Measurements from ENCODE around the gene RPLP2.

The RPLP2 gene

GRCh38 chr11:809287-810039 lies at the start of gene RPLP2:
RPLP2 (plus strand) TSS chr11:809967; CDS start chr11:810235, 268 bp downstream.
- DNase-seq (ENCODE audit: low read depth): peak; percentile 96

GRCh38 chr11:760236-760635 lies 49.5 kb upstream of the RPLP2 start:
- DNase-seq (ENCODE audit: low read depth): no peak

DNA sequence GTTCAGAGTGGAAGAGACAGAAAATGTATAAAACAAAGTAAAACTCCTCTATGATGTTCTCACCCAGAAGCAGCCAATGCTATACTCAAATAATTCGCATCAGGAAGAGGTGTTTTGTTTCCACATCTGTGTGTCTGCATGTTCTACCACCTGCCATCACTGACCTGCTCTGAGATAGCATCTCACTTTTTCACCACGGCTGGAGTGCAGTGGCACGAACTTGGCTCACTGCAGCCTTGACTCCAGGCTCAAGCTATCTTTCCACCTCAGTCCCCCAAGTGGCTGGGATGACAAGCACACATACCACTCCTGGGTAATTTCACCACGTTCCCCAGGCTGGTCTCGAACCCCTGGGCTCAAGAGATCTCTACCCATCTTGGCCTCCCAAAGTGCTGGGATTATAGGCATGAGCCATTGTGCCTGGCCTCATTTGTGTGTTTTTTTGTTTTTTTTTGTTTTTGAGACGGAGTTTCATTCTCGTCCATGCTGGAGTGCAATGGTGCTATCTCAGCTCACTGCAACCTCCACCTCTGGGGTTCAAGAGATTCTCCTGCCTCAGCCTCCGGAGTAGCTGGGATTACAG lies 48.1 kb upstream of the RPLP2 start:
- no peak for DNase-seq (ENCODE audit: low read depth)

DNA sequence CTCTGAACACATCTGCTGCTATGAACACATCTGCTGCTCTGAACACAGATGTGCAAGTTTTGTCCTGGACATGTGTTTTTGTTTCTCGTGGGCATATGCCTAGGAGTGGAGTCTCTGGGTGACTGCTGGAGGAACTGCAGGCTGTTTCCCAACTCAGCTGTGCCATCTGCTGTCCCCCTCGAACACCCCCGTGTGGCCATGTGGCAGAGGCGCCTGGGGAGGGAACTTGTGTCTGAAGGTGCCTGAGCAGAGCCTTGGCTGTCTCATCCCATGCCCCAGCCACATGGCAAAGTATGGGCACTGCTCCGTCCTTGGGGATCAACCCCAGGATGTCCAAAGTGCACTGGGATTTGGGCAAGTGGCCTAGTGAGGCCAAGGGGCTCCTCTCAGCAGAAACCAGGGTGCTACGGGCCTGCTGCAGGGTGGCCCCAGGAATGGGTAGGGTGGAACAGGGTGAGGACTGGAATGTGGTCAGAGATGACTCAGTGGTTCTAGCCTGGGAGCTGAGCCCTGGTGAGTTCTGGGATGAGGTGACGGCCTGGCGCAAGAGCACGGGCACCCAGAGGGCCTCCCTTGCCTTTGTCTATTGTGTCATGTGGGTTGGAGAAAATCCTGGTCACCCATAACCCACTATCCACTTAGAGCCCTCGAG lies 47.2 kb upstream of the RPLP2 start:
- no peak for DNase-seq (ENCODE audit: low read depth)

GRCh38 chr11:763073-763463 lies 46.7 kb upstream of the RPLP2 start:
- DNase-seq (ENCODE audit: low read depth): no peak

DNA sequence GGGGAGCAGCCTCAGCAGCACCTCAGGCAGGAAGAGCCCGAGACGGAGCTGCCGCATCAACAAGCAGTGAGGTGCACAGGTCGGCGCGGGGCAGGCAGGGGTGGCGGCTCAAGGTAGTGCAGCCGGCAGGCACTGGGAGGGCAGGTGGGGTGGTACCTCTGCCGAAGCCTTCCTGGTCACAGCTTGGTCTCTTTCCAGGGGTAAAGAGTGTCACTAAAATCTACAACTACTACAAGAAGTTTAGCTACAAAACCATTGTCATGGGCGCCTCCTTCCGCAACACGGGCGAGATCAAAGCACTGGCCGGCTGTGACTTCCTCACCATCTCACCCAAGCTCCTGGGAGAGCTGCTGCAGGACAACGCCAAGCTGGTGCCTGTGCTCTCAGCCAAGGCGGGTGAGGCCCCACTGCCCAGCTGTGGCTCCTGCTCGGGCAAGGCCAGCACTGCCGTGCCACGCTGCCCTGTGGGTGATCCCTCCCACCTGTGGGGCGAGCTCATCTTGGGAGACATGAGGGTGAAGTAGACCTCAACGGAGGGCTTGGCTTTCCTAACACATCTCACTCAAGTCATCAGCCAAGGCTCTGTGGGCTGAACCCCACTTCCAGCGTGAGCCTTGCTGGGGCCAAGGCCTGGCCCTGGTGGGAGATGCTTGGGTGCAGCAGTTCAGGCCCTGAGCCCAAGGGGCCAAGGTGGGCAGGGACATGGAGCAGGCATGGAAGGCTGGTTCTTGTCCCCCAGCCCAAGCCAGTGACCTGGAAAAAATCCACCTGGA lies 46.0 kb upstream of the RPLP2 start:
- DNase-seq (ENCODE audit: low read depth): no peak

DNA sequence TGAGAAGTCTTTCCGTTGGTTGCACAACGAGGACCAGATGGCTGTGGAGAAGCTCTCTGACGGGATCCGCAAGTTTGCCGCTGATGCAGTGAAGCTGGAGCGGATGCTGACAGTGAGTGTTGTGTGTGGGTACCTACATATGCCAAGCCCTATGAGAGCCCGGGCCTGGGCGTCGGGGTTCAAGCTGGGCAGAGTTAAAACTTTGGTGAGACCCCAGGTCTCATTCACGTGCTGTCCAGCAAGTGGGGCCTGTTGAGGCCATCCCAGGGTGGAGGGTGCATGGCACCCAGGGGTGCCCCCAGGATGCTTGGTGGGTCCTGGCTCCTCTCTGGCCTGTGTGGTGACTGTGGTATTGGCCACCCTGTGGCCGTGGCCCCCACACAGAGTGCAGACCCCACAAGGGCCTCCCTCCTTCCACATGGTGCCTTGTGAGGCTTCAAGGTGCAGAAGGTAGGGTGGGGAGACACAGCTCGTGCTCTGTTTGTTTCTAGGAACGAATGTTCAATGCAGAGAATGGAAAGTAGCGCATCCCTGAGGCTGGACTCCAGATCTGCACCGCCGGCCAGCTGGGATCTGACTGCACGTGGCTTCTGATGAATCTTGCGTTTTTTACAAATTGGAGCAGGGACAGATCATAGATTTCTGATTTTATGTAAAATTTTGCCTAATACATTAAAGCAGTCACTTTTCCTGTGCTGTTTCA lies 45.3 kb upstream of the RPLP2 start:
- no peak for DNase-seq (ENCODE audit: low read depth)

DNA sequence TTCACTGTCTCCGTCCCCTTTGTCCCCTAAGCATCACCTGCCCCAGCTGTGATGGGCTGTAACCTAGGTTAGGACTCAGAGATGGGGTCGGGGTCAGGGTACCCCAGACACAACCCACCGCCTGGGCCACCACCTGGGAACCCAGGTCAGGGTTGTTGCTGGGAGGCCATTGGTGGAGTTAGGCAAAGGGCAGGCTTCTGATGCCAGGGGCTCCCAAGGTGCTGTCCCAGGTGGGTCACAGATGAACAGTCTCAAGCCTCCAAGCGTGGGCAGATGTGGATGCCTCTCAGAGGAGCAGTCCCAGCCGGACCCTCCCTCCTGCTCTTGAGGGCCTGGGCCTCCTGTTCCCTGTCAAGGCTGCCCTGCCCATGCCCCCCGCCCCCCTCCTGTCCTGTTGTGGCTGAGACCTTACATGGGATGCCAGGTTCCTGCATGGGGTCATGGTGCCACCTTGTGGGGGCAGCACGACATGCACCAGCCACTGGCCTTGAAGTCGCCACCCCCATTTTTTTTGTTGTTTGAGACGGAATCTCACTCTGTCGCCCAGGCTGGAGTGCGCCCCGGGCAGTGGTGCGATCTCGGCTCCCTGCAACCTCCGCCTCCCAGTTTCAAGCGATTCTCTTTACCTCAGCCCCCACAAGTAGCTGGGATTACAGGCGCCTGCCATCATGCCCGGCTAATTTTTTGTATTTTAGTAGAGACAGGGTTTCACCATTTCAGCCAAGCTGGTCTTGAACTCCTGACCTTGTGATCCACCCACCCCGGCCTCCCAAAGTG lies 44.6 kb upstream of the RPLP2 start:
- DNase-seq (ENCODE audit: low read depth): peak; percentile 32

DNA sequence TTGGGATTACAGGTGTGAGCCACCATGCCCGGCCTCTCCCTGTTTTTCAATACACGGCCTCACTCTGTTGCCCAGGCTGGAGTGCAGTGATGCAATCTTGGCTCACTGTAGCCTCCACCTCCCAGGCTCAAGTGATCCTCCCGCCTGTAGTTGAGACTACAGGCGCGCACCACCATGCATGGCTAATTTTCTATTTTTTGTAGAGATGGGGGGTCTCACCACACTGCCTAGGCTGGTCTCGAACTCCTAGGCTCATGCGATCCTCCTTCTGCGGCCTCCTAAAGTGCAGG lies 44.0 kb upstream of the RPLP2 start:
- no peak for DNase-seq (ENCODE audit: low read depth)

DNA sequence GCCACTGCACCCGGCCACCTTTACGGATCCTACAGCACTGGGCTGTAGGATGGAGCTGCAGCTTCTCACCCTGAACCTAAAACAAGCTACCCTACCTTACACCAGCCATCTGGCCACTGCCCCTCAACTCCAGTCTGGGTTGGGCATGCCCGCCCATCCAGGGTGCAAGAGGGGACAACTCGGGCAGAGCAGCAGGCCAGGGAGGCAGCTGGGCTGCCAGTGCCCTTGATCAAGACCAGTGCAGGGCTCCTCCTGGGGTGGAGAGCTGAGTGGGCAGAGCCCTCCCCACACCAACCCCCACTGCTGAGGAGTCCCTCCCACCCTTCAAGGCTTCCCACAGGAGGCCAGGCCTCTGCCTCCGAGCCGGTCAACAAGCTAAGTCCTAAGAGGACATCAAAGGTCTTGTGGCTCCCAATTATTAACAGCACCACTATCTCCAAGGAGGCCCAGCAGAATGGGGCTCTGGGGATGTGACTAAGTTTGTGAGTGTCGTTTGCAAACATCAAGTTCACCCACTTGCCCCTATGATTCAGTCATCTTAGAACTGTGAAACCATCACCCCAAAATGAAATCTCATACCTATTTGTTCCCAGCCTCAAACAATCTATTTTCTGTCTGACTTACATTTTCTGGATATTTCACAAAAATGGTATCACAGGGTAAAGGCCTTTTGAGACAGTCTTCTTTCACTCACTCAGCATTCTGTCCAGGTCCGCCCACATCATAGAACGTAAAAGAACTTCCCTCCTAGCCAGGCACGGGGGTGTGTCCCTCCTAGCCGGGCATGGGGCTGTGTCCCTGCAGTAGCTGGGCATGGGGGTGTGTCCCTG lies 43.4 kb upstream of the RPLP2 start:
- no peak for DNase-seq (ENCODE audit: low read depth)

- no peak for DNase-seq (ENCODE audit: low read depth)
These were observed 42.9 kb upstream of the RPLP2 start for GRCh38 chr11:766936-767210.

DNA sequence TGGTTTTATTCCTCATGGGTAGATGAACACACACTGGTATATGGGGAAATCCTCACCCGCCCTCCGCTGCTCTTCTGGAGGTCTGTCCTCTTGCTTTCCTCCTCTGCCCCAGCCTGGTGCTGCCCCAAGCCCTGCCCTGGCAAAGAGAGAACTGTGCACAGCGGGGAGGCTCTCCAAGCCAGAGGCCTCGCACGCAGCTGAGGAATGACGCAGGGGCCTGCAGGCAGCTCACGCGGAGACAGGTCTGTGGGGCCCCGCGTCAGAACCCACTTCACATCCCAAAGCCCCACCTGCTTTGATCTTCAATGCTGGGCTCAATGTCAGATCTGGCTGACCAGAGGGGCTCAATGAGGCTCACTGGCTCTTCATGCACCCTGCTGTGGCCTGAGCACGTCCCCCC lies 42.5 kb upstream of the RPLP2 start:
- no peak for DNase-seq (ENCODE audit: low read depth)

- no peak for DNase-seq (ENCODE audit: low read depth)
These were observed 39.7 kb upstream of the RPLP2 start for GRCh38 chr11:769887-770641.

GRCh38 chr11:770642-771616 lies 38.8 kb upstream of the RPLP2 start:
- no peak for DNase-seq (ENCODE audit: low read depth)

DNA sequence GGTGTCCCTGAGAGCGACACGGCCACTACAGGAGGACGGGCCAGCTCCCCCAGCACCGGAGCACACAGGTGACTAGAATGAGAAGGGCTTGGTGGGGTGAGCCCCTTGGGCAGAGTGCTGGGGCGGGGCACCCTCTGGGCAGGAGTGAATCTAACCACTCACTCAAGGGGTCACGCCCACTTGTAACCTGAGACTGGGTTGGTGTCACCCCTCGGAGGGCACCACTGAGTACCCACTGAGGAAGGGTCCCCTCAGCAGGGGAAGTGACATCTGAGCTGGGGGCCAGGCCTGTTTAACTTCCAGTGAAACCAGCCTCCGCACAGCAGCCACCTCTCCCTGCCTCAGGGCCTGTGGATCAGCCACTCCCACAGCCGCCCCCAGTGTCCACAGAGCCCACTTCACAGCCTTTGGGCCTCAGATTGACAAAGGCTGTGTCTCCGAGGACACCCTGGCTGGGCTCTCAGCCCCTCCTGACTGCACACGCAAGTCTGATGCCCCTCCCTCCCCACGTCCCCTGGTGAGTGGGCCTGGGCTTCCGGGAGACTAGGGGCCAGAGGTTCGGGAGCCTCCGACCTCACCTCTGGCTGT lies 38.1 kb upstream of the RPLP2 start:
- no peak for DNase-seq (ENCODE audit: low read depth)

- DNase-seq (ENCODE audit: low read depth): no peak
These were observed 37.1 kb upstream of the RPLP2 start for GRCh38 chr11:772429-773390.

DNA sequence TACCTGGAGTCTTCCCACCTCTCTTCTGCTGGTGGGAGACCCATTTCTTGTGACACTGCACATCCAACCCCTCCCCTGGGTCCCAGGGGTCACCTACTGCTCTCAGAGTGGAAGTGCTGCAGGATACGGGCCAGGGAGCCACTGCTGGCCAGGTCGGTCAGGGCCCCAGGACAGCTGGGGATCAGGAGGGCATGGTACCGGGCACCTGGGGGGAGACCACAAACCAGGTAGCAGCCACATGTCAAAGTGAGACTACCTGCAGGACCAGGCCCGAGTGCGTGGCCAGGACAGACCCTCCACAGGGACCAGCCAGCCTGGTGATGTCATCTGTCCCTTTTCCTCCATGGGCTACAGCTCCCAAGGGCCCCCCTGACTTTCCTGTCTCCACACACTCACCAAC lies 36.3 kb upstream of the RPLP2 start:
- no peak for DNase-seq (ENCODE audit: low read depth)
